ENCODE measurements around the gene ELK3. TPM values are rescaled to one million over a fixed set of nuclear protein-coding genes. Genes with fewer than 3 reads are reported as not detected.

Gene ELK3
- total and polyA plus RNA-seq, 4 donors, result 10.7 to 22.0 (median 16.5) TPM

GRCh38 chr12:96295532-96296160, 101.5 kb downstream of the ELK3 start:
- DNase-seq (ENCODE audit: low read depth in 4 of 6, low spot score in 6 of 6), result no peak
- Histone ChIP-seq H3K4me1 (ENCODE audit: control insufficient read depth, insufficient read depth, low read length) (no peaks in the 10 kb centered on the region), H3K9me3 (ENCODE audit: control insufficient read depth, insufficient read depth, low read length) (no peaks in the 10 kb centered on the region), H3K27ac (ENCODE audit: low read depth, low read length) (no peak overlapping the region), H3K36me3 (ENCODE audit: control insufficient read depth, insufficient read depth, low read length) (peaks cover 15% of the 10 kb centered on the region), H3K4me3 (ENCODE audit: low read depth, low read length) (no peak overlapping the region), H3K27me3 (ENCODE audit: control insufficient read depth, insufficient read depth, low read length) (no peaks in the 10 kb centered on the region)
- 94% methylated on average over 2 of the region's 6 CpGs for WGBS (ENCODE audit: insufficient coverage)

GRCh38 chr12:96297504-96297903, 103.3 kb downstream of the ELK3 start:
- WGBS (ENCODE audit: insufficient coverage), result no CpG with 5 or more reads among the region's 4 CpGs
- H3K27ac ChIP-seq (ENCODE audit: low read depth, low read length), result no peak overlapping the region
- no peaks in the 10 kb centered on the region for H3K4me1 ChIP-seq (ENCODE audit: control insufficient read depth, insufficient read depth, low read length)
- peaks cover 9% of the 10 kb centered on the region for H3K36me3 ChIP-seq (ENCODE audit: control insufficient read depth, insufficient read depth, low read length)
- DNase-seq (ENCODE audit: low read depth in 4 of 6, low spot score in 6 of 6), result no peak
- H3K4me3 ChIP-seq (ENCODE audit: low read depth, low read length), result no peak overlapping the region
- no peaks in the 10 kb centered on the region for H3K27me3 ChIP-seq (ENCODE audit: control insufficient read depth, insufficient read depth, low read length)
- no peaks in the 10 kb centered on the region for H3K9me3 ChIP-seq (ENCODE audit: control insufficient read depth, insufficient read depth, low read length)

- no peak overlapping the region for H3K4me3 ChIP-seq (ENCODE audit: low read depth, low read length)
- H3K27ac ChIP-seq (ENCODE audit: low read depth, low read length), result no peak overlapping the region
- H3K27me3 ChIP-seq (ENCODE audit: control insufficient read depth, insufficient read depth, low read length), result no peaks in the 10 kb centered on the region
- H3K9me3 ChIP-seq (ENCODE audit: control insufficient read depth, insufficient read depth, low read length), result no peaks in the 10 kb centered on the region
- no peak for DNase-seq (ENCODE audit: low read depth in 4 of 6, low spot score in 6 of 6)
- H3K36me3 ChIP-seq (ENCODE audit: control insufficient read depth, insufficient read depth, low read length), result peaks cover 9% of the 10 kb centered on the region
- 100% methylated on average over 2 of the region's 5 CpGs for WGBS (ENCODE audit: insufficient coverage)
- H3K4me1 ChIP-seq (ENCODE audit: control insufficient read depth, insufficient read depth, low read length), result no peaks in the 10 kb centered on the region
Measured at GRCh38 chr12:96300064-96300463, 105.9 kb downstream of the ELK3 start.

GRCh38 chr12:96301732-96302131, 107.6 kb downstream of the ELK3 start:
- Histone ChIP-seq H3K4me3 (ENCODE audit: low read depth, low read length) (no peak overlapping the region), H3K27me3 (ENCODE audit: control insufficient read depth, insufficient read depth, low read length) (no peaks in the 10 kb centered on the region), H3K9me3 (ENCODE audit: control insufficient read depth, insufficient read depth, low read length) (no peaks in the 10 kb centered on the region), H3K36me3 (ENCODE audit: control insufficient read depth, insufficient read depth, low read length) (peaks cover 9% of the 10 kb centered on the region), H3K27ac (ENCODE audit: low read depth, low read length) (no peak overlapping the region), H3K4me1 (ENCODE audit: control insufficient read depth, insufficient read depth, low read length) (no peaks in the 10 kb centered on the region)
- no peak for DNase-seq (ENCODE audit: low read depth in 4 of 6, low spot score in 6 of 6)
- WGBS (ENCODE audit: insufficient coverage), result no CpG with 5 or more reads among the region's 4 CpGs

GRCh38 chr12:96302687-96303310, 108.6 kb downstream of the ELK3 start:
- H3K4me3 ChIP-seq (ENCODE audit: low read depth, low read length), result no peak overlapping the region
- no peak overlapping the region for H3K27ac ChIP-seq (ENCODE audit: low read depth, low read length)
- no CpG with 5 or more reads among the region's 2 CpGs for WGBS (ENCODE audit: insufficient coverage)
- no peaks in the 10 kb centered on the region for H3K4me1 ChIP-seq (ENCODE audit: control insufficient read depth, insufficient read depth, low read length)
- H3K9me3 ChIP-seq (ENCODE audit: control insufficient read depth, insufficient read depth, low read length), result no peaks in the 10 kb centered on the region
- H3K27me3 ChIP-seq (ENCODE audit: control insufficient read depth, insufficient read depth, low read length), result no peaks in the 10 kb centered on the region
- peaks cover 7% of the 10 kb centered on the region for H3K36me3 ChIP-seq (ENCODE audit: control insufficient read depth, insufficient read depth, low read length)
- peak in 2 of 6 donors; percentile 13 to 26 for DNase-seq (ENCODE audit: low read depth in 4 of 6, low spot score in 6 of 6)

- Histone ChIP-seq H3K4me3 (ENCODE audit: low read depth, low read length) (no peak overlapping the region), H3K27me3 (ENCODE audit: control insufficient read depth, insufficient read depth, low read length) (no peaks in the 10 kb centered on the region), H3K9me3 (ENCODE audit: control insufficient read depth, insufficient read depth, low read length) (no peaks in the 10 kb centered on the region), H3K27ac (ENCODE audit: low read depth, low read length) (no peak overlapping the region), H3K36me3 (ENCODE audit: control insufficient read depth, insufficient read depth, low read length) (peaks cover 3% of the 10 kb centered on the region), H3K4me1 (ENCODE audit: control insufficient read depth, insufficient read depth, low read length) (no peaks in the 10 kb centered on the region)
- peak in 3 of 6 donors; percentile 9 to 48 (median 43) for DNase-seq (ENCODE audit: low read depth in 4 of 6, low spot score in 6 of 6)
Measured at GRCh38 chr12:96303653-96304052, 109.5 kb downstream of the ELK3 start.

- no peak overlapping the region for H3K4me3 ChIP-seq (ENCODE audit: low read depth, low read length)
- H3K27ac ChIP-seq (ENCODE audit: low read depth, low read length), result no peak overlapping the region
- no peaks in the 10 kb centered on the region for H3K9me3 ChIP-seq (ENCODE audit: control insufficient read depth, insufficient read depth, low read length)
- no peak for DNase-seq (ENCODE audit: low read depth in 4 of 6, low spot score in 6 of 6)
- WGBS (ENCODE audit: insufficient coverage), result no CpG with 5 or more reads among the region's 3 CpGs
- H3K4me1 ChIP-seq (ENCODE audit: control insufficient read depth, insufficient read depth, low read length), result no peaks in the 10 kb centered on the region
- no peaks in the 10 kb centered on the region for H3K27me3 ChIP-seq (ENCODE audit: control insufficient read depth, insufficient read depth, low read length)
- no peaks in the 10 kb centered on the region for H3K36me3 ChIP-seq (ENCODE audit: control insufficient read depth, insufficient read depth, low read length)
Measured at GRCh38 chr12:96305665-96306064, 111.5 kb downstream of the ELK3 start.

GRCh38 chr12:96308881-96309280, 114.7 kb downstream of the ELK3 start:
- Histone ChIP-seq H3K4me3 (ENCODE audit: low read depth, low read length) (no peak overlapping the region), H3K36me3 (ENCODE audit: control insufficient read depth, insufficient read depth, low read length) (no peaks in the 10 kb centered on the region), H3K27me3 (ENCODE audit: control insufficient read depth, insufficient read depth, low read length) (no peaks in the 10 kb centered on the region), H3K27ac (ENCODE audit: low read depth, low read length) (no peak overlapping the region), H3K4me1 (ENCODE audit: control insufficient read depth, insufficient read depth, low read length) (no peaks in the 10 kb centered on the region), H3K9me3 (ENCODE audit: control insufficient read depth, insufficient read depth, low read length) (no peaks in the 10 kb centered on the region)
- 80% methylated on average over 1 of the region's 1 CpG for whole genome bisulfite sequencing (ENCODE audit: insufficient coverage)
- DNase-seq (ENCODE audit: low read depth in 4 of 6, low spot score in 6 of 6), result no peak

- no peaks in the 10 kb centered on the region for H3K4me1 ChIP-seq (ENCODE audit: control insufficient read depth, insufficient read depth, low read length)
- no peak overlapping the region for H3K4me3 ChIP-seq (ENCODE audit: low read depth, low read length)
- H3K36me3 ChIP-seq (ENCODE audit: control insufficient read depth, insufficient read depth, low read length), result no peaks in the 10 kb centered on the region
- no CpG with 5 or more reads among the region's 3 CpGs for WGBS (ENCODE audit: insufficient coverage)
- no peak overlapping the region for H3K27ac ChIP-seq (ENCODE audit: low read depth, low read length)
- no peaks in the 10 kb centered on the region for H3K9me3 ChIP-seq (ENCODE audit: control insufficient read depth, insufficient read depth, low read length)
- H3K27me3 ChIP-seq (ENCODE audit: control insufficient read depth, insufficient read depth, low read length), result no peaks in the 10 kb centered on the region
- DNase-seq (ENCODE audit: low read depth in 4 of 6, low spot score in 6 of 6), result no peak
Measured at GRCh38 chr12:96310067-96310466, 115.9 kb downstream of the ELK3 start.

- Histone ChIP-seq H3K9me3 (ENCODE audit: control insufficient read depth, insufficient read depth, low read length) (no peaks in the 10 kb centered on the region), H3K27ac (ENCODE audit: low read depth, low read length) (no peak overlapping the region), H3K36me3 (ENCODE audit: control insufficient read depth, insufficient read depth, low read length) (no peaks in the 10 kb centered on the region), H3K27me3 (ENCODE audit: control insufficient read depth, insufficient read depth, low read length) (no peaks in the 10 kb centered on the region), H3K4me1 (ENCODE audit: control insufficient read depth, insufficient read depth, low read length) (no peaks in the 10 kb centered on the region), H3K4me3 (ENCODE audit: low read depth, low read length) (no peak overlapping the region)
- no peak for DNase-seq (ENCODE audit: low read depth in 4 of 6, low spot score in 6 of 6)
- WGBS (ENCODE audit: insufficient coverage), result no CpG with 5 or more reads among the region's 1 CpG
Measured at GRCh38 chr12:96311191-96311590, 117.0 kb downstream of the ELK3 start.
